Measurements from ENCODE around the gene GPR146. TPM values are rescaled to one million over a fixed set of nuclear protein-coding genes. Genes with fewer than 3 reads are reported as not detected.

Gene GPR146
- total and polyA plus RNA-seq, 2 of the 4 experiments (the other 2 are of a cell fraction): 2.2 to 3.4 TPM

GRCh38 chr7:1055491-1055955, 11.2 kb downstream of the GPR146 start:
- Histone ChIP-seq H2AFZ (replicated peaks; ENCODE audit: low read length, poor library complexity) (no peak overlapping the region), H2BK20ac (ENCODE audit: low read depth, low read length) (no peak overlapping the region), H3K27me3 (ENCODE audit: control insufficient read depth, insufficient read depth, low read length) (no peaks in the 10 kb centered on the region), H3K56ac (ENCODE audit: extremely low read depth, insufficient read depth, low read length) (no peak overlapping the region), H3K18ac (ENCODE audit: low read depth, low read length) (no peak overlapping the region), H2BK120ac (ENCODE audit: low read depth, low read length) (no peak overlapping the region), H2AK5ac (ENCODE audit: low read depth, low read length) (no peak overlapping the region), H2AK9ac (replicated peaks; ENCODE audit: low read depth, low read length, poor library complexity) (no peak overlapping the region), H3K23ac (ENCODE audit: low read depth, low read length) (no peak overlapping the region), H2BK5ac (ENCODE audit: low read depth, low read length, poor library complexity, severe bottlenecking) (no peak overlapping the region), H3K36me3 (ENCODE audit: control insufficient read depth, insufficient read depth, low read length) (peaks cover 3% of the 10 kb centered on the region; the same call in 1 of the 2 replicates), H3K4me3 (ENCODE audit: insufficient read depth, low read depth, low read length) (no peak overlapping the region), H4K8ac (ENCODE audit: low read depth in 2 of 2, low read length in 2 of 2) (no peak overlapping the region), H3K9me1 (ENCODE audit: insufficient read depth, low read length) (peaks cover 4% of the 10 kb centered on the region; the same call in 1 of the 2 replicates), H3K14ac (replicated peaks; ENCODE audit: low read depth, low read length) (no peak overlapping the region), H2BK15ac (ENCODE audit: low read depth, low read length) (no peak overlapping the region), H3K4me1 (ENCODE audit: control insufficient read depth, insufficient read depth, low read length) (peaks cover 8% of the 10 kb centered on the region; the same call in 1 of the 2 replicates), H4K91ac (ENCODE audit: insufficient read depth, low read depth, low read length) (no peak overlapping the region), H4K20me1 (ENCODE audit: insufficient read depth, low read length) (peaks cover 52% of the 10 kb centered on the region), H3K9ac (ENCODE audit: low read depth, low read length) (no peak overlapping the region), H3K9me3 (ENCODE audit: control insufficient read depth, insufficient read depth, low read length) (no peaks in the 10 kb centered on the region), H3K79me1 (ENCODE audit: low read depth in 1 of 2, low read length in 2 of 2) (peaks cover 0 to 10% of the 10 kb centered on the region in 2 experiments; a peak in 1 of 4 replicates), H4K5ac (ENCODE audit: low read depth, low read length) (no peak overlapping the region), H3K4ac (ENCODE audit: low read depth, low read length) (no peak overlapping the region), H3K4me2 (ENCODE audit: low read depth, low read length) (no peak overlapping the region), H3K27ac (ENCODE audit: insufficient read depth, low read length) (no peak overlapping the region)
- POLR2A ChIA-PET (ENCODE audit: unreplicated experiment): no interaction called here
- CTCF ChIA-PET: no interaction called here
- DNase-seq (no peak), ATAC-seq (ENCODE audit: low read depth) (no peak)
- dilution Hi-C loops (cut with HindIII; ENCODE audit: low sequenced_read_pairs, unreplicated experiment): no loop called here
- TF ChIP-seq CHD1 (IDR thresholded peaks at IDR 0.05; ENCODE audit: low read depth, low read length) (no peak), CEBPB (IDR thresholded peaks at IDR 0.05; ENCODE audit: low read depth, low read length) (no peak), ELK1 (IDR thresholded peaks at IDR 0.05; ENCODE audit: borderline replicate concordance, low read depth, low read length) (no peak), MXI1 (IDR thresholded peaks at IDR 0.05; ENCODE audit: borderline replicate concordance, low read depth, low read length) (no peak), NFE2L2 (IDR thresholded peaks at IDR 0.05; ENCODE audit: low read depth, low read length) (no peak), BHLHE40 (IDR thresholded peaks at IDR 0.05; ENCODE audit: low read depth, low read length) (no peak), FOS (IDR thresholded peaks at IDR 0.05; ENCODE audit: low read depth, low read length) (no peak), SMC3 (IDR thresholded peaks at IDR 0.05; ENCODE audit: low read depth, low read length) (no peak), CTCF (conservative IDR thresholded peaks at IDR 0.05; ENCODE audit: low read depth, low read length) (no peak), RCOR1 (IDR thresholded peaks at IDR 0.05; ENCODE audit: insufficient replicate concordance, low read length) (no peak), USF2 (IDR thresholded peaks at IDR 0.05; ENCODE audit: low read depth, low read length) (no peak), RFX5 (IDR thresholded peaks at IDR 0.05; ENCODE audit: low read depth, low read length) (no peak), RAD21 (IDR thresholded peaks at IDR 0.05; ENCODE audit: low read length) (no peak), MAZ (IDR thresholded peaks at IDR 0.05; ENCODE audit: borderline replicate concordance, low read depth, low read length) (no peak), POLR2A (IDR thresholded peaks at IDR 0.05; ENCODE audit: low read depth, low read length) (no peak), MAFK (IDR thresholded peaks at IDR 0.05; ENCODE audit: low read depth, low read length) (no peak)
- WGBS, 2 experiments (ENCODE audit: extremely low coverage in 2 of 2, insufficient read length in 1 of 2): 65% methylated on average over 4 of the region's 15 CpGs; no CpG with 5 or more reads in 1 of the 2 experiments
- no TSS peak for BruUV-seq (replicated peaks)
- in situ Hi-C loops (cut with MboI; ENCODE audit: low sequenced_read_pairs): no loop called here
- intact Hi-C loops (cut with micrococcal nuclease): no loop called here
